GM21786 (cell line): ENCODE data around the gene CCNC.
A peak's percentile ranks its signal among the peaks of the same experiment; 100 is the strongest.

Source experiments
- ATAC-seq: cut with Tn5 transposase; IDR thresholded peaks from one replicate; pipeline ENCODE4 v1.9.1; 2021; ENCODE audit not compliant: unreplicated experiment

CCNC gene, protein sequence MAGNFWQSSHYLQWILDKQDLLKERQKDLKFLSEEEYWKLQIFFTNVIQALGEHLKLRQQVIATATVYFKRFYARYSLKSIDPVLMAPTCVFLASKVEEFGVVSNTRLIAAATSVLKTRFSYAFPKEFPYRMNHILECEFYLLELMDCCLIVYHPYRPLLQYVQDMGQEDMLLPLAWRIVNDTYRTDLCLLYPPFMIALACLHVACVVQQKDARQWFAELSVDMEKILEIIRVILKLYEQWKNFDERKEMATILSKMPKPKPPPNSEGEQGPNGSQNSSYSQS

DNA sequence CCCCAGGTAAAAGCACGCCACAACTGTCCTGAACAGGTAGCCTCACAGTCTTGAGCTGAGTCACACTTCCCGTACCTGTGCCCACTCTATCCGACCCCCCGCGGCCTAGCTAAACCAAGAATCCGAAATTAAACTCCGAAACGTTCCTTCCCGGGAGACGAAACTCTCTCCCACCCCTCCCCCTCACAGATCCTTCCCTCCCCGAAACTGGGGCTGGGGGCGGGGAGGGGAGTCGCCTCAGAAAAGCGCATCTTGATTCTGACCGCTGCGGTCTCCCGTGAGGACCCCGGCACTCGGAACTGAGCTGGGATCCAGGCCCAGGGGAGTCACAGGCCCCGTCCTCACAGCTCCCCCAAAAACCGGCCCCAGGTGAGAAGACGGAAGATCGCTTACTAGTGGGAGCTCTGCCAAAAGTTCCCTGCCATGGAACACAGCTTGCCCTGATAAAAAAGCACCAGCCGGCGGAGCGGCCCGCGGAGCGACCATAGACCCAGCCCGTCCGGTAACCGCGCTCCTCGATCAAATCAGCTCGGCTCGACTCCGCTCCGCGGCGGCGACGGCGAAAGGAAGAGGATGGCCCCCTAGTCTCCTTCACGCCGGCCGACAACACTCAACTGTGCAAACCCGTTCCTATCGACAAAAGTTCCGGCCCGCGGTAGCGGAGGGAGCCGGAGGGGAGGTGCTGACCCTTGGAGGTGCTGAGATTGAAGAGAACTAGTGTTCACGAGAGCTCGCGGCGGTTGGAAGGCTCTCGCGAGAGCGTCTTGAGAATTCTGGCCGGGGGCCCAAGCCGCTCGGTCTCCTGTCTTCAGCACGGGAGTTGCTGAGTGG, at the start of gene CCNC:
Gene CCNC, minus strand, starts transcription at position 558 of the 831 bp plus-strand sequence. Its CDS starts 133 bp downstream, at position 425.
- ATAC-seq: peak; percentile 98

DNA sequence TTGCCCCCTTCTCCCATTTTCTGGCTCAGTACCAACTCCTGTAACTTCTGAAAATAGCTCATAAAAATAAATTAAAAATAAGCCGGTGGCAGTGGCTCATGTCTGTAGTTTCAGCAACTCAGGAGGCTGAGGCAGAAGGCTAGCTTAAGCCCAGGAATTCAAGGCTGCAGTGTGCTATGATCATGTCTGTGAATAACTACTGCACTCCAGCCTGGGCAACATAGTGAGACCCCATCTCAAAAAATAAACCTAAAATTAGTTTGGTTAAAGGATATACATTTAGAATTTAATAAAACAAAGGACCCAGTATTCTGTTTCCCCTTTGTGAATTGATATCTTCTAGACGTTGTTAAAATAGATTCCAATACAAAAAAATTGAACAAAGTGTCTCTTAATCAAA, 48.7 kb upstream of the CCNC start:
- no peak for ATAC-seq

DNA sequence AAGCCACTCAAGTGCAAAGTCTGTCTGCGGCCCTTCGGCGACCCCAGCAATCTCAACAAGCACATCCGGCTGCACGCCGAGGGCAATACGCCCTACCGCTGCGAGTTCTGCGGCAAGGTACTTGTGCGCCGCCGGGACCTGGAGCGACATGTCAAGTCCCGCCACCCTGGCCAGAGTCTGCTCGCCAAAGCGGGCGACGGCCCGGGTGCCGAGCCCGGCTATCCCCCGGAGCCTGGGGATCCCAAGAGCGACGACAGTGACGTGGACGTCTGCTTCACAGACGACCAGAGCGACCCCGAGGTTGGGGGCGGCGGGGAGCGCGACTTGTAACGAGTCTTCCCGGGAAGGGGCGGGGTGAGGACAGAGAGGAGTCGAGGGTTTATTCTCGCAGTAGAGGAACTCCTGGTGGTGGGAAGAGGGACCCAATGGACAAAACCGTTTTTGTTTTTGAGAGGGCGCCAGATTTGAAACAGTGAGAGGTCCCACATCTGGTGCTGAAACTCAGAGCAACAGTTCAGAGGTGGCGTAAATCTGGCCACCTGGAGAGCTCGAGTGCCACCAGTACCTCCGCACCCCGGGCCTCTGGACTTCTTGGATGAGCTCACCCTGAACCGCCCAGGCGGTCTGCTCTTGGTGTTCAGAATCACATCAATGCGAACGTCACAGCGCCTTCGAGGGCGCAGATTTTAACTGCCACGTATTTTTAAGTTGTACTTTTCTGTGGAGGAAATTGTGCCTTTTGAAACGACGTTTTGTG, 46.1 kb upstream of the CCNC start:
- peak; percentile 18 for ATAC-seq

DNA sequence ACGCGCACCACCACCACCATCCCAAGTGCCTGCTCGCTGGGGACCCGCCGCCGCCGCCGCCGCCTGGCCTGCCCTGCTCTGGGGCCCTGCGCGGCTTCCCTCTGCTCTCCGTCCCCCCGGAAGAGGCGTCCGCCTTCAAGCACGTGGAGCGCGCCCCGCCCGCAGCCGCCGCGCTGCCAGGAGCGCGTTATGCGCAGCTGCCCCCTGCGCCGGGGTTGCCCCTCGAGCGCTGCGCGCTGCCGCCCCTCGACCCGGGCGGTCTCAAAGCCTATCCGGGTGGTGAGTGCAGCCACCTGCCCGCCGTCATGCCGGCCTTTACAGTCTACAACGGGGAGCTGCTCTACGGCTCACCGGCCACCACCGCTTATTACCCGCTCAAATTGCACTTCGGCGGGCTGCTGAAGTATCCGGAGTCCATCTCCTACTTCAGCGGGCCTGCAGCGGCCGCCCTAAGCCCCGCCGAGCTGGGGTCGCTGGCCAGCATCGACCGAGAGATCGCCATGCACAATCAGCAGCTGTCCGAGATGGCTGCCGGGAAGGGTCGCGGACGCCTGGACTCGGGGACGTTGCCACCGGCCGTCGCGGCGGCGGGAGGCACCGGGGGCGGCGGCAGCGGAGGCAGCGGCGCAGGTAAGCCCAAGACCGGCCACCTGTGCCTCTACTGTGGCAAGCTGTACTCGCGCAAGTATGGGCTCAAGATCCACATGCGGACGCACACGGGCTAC, 45.4 kb upstream of the CCNC start:
- peak; percentile 43 for ATAC-seq

DNA sequence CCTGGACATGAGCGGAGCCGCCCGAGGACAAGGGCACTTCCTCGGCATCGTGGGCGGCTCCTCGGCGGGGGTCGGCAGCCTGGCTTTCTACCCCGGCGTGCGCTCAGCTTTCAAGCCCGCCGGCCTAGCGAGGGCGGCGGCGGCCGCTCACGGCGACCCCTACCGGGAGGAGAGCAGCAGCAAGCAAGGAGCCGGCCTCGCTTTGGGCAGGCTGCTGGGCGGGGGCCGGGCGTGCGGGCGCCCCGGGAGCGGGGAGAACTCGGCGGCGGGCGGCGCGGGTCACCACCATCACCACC, 44.9 kb upstream of the CCNC start:
- ATAC-seq: peak; percentile 56

DNA sequence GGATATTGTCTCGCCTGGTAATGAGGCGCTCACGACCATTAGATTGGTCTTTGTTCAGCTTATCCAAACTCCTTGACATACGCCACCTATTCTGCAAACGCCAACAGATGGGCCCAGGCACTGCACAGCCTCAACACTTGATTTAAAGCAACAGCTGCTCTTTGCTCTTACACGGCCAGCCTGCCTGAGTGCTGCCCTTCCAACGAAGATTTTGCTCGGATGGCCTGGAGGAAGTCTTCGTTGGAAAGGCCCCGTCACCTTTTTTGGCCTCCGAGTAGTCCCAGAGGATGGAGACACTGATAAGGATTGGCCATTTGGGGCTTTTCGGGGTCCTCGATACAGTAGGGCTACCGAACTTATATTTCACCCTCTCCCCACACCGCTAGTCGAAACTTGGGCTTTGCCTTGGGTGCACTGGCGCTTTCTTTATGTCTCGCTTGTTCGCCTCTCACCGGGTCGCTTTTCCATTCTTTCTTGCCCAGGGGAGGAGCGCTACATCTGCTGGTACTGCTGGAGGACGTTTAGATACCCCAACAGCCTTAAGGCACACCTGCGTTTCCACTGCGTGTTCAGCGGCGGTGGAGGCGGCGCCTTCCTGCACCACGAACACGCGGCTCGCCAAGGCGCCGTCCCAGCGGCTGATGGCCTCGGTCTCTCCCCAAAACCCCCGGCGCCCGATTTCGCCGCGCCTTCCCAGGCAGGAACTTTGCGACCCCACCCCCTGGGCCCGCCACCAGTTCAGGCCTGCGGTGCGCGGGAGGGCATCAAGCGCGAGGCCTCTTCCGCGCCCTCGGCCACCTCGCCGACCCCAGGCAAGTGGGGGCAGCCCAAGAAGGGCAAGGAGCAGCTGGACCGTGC, 44.3 kb upstream of the CCNC start:
- ATAC-seq: peak; percentile 3

DNA sequence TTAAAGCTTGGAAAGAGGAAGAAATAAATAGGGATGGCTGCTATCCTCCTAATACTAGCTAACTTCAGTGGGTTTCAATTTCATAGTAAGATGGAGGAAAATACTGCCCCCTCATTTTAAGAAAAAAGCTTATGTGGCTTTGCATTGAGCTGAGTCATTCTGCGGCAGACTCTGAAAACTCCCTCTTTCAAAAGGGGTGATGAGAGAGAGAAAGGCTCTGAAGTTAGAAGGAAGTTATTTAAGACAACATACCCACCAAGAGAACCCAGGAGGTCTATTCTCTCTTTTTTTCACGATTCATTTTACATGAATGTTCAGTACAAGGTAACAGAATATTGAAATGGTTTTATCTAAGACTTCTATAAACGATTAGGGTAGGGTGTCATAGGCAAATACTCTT, 42.7 kb upstream of the CCNC start:
- peak; percentile 54 for ATAC-seq

DNA sequence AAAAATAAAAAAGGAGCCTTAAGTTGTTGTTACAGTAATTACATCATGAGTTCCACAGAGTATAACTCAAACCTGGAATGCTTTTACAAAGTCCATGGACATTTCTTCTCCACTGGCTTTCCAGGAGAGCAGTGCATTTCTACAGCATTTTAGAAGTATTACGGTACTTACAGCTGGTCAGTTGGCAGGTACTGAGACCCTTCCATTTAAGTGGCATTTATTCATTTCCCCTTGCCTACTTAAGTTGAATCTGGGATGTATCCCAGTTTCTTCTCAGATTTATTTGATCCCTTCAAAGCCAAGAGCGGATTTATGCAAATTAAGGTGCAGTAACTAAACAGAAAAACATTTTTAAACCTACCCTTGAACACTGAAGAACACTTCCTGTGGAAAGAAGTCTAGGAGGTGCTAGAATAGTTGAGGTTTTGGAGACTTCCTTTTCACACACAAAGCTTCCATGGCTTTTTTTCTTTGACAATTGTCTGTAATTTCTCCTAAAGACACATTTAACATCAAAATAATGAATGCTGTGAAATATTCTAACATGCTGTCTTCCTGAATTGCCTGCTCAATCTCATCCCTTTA, 41.5 kb upstream of the CCNC start:
- no peak for ATAC-seq

DNA sequence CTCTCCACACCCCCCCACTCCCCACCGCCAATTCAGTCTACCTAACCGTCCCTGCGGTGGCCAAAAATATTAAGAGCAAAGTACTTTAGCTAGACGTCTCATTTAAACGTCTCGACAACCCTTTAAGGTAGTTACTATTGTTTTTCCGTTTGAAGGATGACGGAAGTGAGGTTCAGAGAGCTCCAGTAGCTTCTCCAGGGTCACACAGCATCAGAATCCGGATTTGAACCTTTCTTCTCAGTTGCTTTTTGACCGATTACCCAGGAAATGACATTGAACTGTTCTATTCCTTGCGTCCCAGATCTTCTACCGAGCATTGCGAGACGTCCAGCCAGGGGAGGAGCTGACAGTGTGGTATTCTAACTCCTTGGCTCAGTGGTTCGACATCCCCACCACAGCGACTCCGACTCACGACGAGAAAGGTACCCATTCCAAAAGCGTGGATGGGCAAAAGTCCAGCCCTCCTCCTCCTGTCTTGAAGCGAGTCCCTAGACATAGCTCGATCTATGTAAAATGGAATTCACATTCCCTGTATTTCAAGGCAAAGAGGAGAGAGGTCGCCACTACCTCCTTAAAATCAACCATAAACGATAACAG, 40.5 kb upstream of the CCNC start:
- ATAC-seq: no peak

DNA sequence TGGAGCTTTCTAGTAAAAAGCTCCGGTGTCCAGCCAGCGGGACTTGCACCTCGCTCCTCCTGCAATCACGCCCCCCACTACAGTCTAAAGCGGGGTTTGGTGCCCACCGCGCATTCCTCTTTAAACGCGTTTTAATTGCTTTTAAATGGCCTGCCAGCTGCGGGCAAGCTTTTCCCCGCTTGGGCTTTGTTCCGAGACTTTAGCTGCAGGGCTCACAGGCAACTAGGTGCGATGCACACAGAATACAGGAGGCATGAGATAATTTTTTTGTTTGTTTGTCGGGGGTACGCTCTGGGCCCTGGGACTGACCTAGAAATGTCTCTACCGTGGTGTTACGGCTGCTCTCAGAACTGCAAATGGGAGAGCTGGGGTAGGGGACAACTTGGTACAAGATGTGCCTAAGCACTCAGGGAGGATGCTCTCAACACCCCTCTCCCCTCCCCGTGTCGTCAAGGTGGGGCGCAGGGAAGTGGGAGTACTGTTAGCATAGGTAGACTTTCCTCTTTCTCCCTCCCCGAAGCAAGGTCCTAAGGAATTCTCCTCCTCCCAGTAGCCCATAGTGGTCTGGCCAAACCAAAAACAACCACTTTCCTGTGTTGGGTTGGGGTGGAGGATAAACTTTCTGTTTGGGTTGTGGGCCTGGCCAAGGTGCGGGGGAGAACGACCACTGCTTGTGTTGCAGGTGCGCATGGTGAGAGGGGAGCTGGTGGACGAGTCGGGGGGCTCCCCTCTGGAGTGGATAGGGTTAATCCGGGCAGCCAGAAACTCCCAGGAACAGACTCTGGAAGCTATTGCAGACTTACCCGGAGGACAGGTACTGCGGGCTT, 39.8 kb upstream of the CCNC start:
- no peak for ATAC-seq

DNA sequence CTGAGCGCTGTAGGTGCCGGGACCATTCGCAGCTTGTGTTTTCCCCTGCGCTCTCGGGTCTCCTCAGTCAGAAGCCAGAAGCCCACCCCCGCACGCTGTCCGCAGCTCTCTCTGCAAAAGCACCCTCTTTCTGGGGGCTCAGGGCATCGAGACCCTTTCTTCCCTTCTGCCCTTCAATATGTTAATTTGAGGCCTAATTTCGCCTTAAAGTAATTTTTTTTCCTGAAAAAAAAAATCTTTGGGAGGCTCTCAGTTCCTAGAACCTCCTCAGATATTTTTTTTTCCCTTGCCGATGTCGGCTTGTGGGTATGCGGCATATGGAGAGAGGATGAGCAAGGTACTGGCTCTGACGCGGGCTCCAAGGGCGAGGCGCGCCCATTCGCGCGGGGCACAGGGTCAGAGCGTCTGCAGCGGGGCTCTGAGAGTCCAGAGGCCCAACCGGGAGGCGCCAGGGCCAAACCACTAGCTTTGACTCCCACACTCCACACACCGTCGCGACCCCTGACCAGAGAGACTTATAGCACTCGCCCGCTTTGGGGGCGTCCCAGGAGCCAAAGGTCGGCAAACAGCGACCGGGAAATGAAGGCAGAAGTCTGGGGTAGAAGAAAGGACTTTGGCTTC, 39.1 kb upstream of the CCNC start:
- ATAC-seq: no peak

DNA sequence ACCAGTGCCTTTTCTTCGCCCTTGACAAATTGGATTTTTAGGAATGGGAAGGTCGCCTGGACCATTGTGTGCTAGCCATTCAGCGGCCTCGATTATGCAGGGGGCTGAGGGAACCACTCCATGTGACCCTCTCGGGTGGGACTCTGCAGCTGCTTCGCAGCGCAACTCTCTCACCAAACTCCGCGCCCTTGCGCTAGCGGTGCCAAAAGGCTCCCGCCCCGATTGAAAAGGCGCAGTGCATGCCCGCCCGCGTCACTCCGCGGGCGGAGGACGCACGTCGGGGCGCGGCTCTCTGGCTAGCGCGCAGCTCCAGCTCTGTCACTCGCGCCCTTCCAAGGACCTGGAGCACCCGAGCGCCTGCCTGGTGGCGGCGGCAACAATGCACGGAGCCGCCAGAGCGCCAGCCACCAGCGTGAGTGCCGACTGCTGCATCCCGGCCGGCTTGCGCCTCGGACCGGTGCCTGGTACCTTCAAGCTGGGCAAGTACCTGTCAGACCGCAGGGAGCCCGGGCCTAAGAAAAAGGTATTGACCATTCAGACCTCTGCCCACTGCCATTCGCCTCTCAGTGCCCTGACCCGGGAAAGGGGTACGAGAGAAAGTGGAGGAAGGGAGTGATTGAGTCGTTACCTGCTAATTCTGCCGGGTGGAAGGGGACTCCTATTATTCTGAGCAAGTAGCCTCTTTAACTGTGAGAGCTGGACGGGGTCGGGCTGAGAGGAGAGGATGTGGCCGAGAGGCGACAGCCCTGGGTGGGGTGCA, 38.4 kb upstream of the CCNC start, which contains the start of gene PRDM13:
Gene PRDM13, plus strand, starts transcription at position 178 of the 760 bp plus-strand sequence. Its CDS starts 202 bp downstream, at position 380.
- ATAC-seq: no peak

DNA sequence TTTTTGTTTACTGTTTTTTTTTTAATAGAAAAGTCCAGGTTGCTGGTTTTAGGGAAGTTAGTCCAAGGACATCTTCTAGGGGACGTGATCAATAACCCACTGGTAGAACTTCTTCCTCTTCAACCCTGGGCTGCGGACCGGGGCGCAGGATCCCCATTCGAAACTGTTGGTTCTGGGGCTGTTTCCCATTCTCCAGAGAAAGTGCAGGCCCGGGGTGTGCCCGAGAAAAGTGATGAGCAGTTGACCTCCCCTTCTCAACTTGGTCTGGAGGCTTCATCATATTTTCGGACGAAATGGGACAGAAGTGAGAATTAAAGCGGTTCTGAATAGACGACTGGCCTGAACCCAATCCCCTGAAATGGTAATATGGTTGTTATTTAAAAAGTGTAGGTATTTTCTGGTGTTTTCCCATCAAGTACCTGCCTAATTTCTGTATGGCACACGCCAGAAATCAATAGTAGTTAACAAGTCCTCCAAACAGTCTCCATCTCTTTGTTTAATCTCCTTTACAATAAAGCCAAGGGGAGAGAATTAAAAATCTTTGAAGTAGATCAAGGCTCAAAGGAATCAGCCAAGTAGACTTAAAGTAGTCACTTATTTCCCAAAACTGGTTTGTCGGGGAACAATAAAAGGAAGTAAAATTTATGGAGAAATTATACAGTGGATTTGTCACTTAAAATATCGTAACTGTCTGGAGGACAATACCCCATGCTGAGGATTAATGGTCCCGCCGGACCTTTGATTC, 37.6 kb upstream of the CCNC start:
- ATAC-seq: no peak

DNA sequence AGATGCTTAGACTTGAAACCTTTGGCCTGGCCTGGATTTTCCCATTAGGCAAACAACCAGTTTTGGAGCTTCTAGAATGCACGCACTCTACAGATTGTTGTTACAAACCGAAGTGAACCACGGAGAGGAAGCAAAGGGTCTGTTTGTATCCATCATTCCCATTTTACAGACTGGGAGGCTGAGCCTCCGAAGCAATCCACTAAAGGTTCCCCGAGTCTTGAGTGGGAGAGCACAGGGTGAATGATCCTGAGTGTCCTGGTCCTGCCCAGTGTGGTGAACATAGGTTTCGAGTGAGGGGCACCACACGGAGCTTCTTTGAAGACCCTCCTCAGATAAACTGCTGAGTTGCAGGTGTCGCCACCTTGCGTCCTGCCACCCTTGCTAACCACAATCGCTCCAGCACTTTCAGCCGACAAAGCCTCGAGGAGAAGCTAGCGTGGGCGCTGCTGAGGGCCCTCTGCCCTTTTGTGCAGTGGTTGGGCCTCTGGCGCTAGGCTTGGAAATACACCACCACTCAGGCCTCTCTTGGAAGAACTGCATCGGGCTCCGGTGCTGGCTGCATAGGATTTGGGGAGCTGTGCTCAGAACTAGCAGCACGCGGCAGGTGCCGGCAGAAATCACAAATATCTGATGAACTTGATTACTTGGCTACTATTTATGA, 36.7 kb upstream of the CCNC start:
- no peak for ATAC-seq

DNA sequence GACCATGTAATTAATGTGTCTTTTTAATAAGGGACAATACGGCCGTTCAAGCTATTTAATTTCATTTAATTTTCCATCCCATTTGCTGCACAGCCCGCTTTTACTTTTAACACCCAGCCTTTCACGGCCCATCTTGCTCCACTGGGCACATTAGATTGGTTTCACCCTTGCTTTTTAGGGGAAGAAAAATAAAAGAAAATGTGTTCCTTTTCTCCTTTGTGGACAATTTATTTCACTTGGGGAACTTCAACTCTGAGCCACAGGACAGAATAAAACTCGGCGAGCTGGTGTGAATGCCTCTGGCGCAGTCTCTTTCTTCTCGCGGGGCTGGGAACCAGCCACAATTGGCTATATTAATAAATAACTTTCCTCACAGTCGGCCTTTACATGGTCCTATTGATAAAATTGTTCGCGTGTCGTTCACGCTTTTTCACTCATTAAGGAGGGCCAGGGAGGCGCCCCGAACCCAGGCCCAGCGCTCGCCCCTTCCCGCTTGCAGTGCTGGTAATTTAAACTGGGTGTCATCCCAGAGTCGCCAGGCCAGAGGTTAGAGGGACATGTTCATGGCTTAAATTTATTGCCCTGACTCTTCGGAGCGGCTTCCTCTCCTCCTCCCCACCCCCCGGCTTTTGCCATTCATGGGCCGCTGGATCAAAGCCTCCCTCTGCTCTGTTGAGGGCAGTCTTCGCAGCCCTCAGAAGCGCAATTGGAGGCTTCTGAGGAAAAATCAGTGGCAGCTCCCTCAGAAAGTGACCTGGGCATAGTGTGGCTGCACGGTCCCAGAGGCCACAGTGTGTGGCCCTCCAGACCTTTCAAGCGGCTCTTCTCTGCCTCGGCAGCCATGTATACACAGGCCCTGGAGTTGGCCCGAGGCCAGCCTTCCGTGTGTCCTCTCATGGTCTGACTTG, 36.0 kb upstream of the CCNC start:
- ATAC-seq: no peak
